Bronchial epithelial cell (primary cell): ENCODE results near the gene YWHAQ. TPM values are rescaled to one million over a fixed set of nuclear protein-coding genes. Genes with fewer than 3 reads are reported as not detected.

ENCODE experiments used
- DNase-seq: peaks from one replicate; pipeline ENCODE4 v3.0.0-alpha.2; 2010; ENCODE audit warnings: low read depth
- FAIRE-seq: peaks from 2 replicates; lab custom pipeline; 2011; peaks lifted over from hg19 to GRCh38; lab: Jason Lieb, UNC
- H3K27me3 ChIP-seq: 2 replicates; pipeline ENCODE4 v1.5.1; 2011; ENCODE audit warnings: low read length; ENCODE audit not compliant: control insufficient read depth, insufficient read depth
- H3K36me3 ChIP-seq: 2 replicates; pipeline ENCODE4 v1.5.1; 2011; ENCODE audit warnings: low read length; ENCODE audit not compliant: control insufficient read depth, insufficient read depth
- H3K4me3 ChIP-seq: 2 replicates; pipeline ENCODE4 v1.5.1; 2011; ENCODE audit warnings: mild to moderate bottlenecking, low read depth, low read length, control low read depth
- total RNA-seq: library from RNA; depleted of rRNA; stranded (reverse); fragments of >200 nt; gene quantifications from 2 replicates; pipeline ENCODE4 v1.2.1, GENCODE V29; 2014
- TF ChIP-seq, protein P1 (sequence below): IDR thresholded peaks from 2 replicates; pipeline ENCODE4 v1.5.1; 2011; ENCODE audit warnings: mild to moderate bottlenecking, moderate library complexity, low read length, control low read depth, inconsistent platforms; ENCODE audit not compliant: insufficient read depth, severe bottlenecking

The YWHAQ gene
- total RNA-seq, 1 donor from 2014 or later, result 176 TPM

DNA sequence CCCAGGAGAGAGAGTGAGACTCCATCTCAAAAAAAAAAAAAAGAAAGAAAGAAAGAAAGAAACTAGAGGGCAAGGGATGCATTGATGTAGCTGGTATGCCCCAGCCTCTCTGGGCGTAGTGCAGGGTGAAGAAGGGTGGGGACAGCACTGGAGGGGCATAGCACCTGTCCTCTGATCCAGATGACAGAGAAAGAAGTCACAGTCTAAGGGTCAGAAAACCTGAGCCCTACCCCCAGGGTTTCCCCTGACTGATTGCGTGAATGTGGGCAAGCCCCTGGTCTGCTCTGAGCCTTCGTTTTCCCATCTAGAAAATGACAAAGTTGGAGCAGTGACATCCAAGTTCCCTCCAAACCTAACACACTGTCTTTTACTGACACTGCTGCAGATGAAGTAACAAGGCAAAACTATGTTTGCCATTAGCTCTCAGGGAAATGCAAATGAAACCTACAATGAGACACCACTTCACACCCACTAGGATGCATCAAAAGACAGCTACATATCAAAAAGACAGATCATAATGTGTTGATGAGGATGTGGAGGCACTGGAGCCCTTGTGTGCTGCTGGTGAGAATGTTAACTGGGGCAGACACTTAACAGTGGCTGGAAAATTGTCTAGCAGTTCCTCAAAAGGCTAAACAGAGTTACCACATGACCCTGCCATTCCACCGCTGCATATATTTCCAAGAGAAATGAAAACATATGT is 19.5 kb upstream of the YWHAQ start:
- Histone ChIP-seq H3K36me3 (no peaks in the 10 kb centered on the region), H3K4me3 (no peak overlapping the region), H3K27me3 (no peaks in the 10 kb centered on the region)
- FAIRE-seq, result no peak
- TF ChIP-seq, protein P1, sequence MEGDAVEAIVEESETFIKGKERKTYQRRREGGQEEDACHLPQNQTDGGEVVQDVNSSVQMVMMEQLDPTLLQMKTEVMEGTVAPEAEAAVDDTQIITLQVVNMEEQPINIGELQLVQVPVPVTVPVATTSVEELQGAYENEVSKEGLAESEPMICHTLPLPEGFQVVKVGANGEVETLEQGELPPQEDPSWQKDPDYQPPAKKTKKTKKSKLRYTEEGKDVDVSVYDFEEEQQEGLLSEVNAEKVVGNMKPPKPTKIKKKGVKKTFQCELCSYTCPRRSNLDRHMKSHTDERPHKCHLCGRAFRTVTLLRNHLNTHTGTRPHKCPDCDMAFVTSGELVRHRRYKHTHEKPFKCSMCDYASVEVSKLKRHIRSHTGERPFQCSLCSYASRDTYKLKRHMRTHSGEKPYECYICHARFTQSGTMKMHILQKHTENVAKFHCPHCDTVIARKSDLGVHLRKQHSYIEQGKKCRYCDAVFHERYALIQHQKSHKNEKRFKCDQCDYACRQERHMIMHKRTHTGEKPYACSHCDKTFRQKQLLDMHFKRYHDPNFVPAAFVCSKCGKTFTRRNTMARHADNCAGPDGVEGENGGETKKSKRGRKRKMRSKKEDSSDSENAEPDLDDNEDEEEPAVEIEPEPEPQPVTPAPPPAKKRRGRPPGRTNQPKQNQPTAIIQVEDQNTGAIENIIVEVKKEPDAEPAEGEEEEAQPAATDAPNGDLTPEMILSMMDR, result no peak
- DNase-seq, result no peak

DNA sequence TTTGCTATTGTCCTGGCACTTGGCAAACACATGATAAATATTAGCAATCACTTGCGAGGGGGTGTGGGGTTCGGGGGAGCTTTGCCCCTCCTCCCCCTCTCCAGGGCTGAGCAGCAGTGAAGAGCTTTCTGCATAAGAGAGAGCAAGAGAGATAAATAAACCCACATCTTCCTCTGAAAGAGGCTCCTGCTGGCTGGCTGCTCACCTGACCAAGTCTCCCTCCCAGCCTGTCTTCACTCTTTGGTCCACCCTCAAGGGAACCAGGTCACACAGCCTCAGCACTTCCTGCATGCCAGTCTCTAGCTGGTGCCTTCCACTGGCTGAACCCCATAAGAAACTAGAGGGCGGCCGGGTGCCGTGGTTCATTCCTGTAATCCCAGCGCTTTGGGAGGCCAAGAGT is 18.5 kb upstream of the YWHAQ start:
- TF ChIP-seq, protein P1, result no peak
- Histone ChIP-seq H3K36me3 (no peaks in the 10 kb centered on the region), H3K4me3 (no peak overlapping the region), H3K27me3 (no peaks in the 10 kb centered on the region)
- no peak for DNase-seq
- FAIRE-seq, result no peak

DNA sequence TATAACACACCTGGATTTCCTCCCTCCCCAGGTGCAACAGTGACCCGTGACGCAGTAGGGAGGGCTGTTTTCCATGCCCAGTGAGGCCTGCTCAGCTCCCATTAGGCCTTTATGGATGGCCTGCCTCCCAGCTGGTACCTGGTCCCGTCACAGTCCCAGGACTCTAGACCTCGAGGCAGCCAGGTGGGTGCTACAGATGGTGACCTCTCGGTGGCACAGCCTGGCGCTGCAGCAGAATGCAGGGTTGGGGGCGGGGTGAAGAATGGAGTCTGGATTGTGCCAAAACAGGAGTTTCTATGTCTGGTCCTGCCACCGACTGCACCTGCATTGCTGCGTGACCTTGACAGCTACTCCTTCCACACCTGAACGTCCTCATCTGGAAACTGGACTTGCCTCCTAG is 18.0 kb upstream of the YWHAQ start:
- FAIRE-seq, result no peak
- Histone ChIP-seq H3K27me3 (no peaks in the 10 kb centered on the region), H3K4me3 (no peak overlapping the region), H3K36me3 (no peaks in the 10 kb centered on the region)
- DNase-seq, result no peak
- TF ChIP-seq, protein P1, result no peak

DNA sequence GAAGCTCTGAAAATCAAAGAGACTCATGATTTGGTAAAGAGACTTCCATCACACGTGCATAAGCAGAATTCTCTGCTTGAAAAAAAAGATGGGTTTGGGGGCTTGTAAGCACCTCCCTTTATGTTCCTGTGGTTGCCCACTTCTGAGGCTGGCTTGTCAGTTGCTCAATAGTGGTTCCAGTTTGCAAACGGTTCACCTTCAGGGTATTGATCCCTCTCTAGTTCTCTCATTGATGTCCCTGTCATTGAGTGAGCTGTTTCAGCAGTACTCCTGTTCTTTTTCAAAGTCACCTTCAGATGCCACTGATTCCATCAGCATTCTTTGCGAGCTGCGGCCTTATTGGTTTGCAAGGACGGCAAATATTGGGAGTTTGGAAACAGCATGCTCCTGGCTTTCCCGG is 17.1 kb upstream of the YWHAQ start:
- DNase-seq, result no peak
- no peaks in the 10 kb centered on the region for H3K36me3 ChIP-seq
- H3K27me3 ChIP-seq, result no peaks in the 10 kb centered on the region
- TF ChIP-seq, protein P1, result no peak
- no peak for FAIRE-seq
- no peak overlapping the region for H3K4me3 ChIP-seq

DNA sequence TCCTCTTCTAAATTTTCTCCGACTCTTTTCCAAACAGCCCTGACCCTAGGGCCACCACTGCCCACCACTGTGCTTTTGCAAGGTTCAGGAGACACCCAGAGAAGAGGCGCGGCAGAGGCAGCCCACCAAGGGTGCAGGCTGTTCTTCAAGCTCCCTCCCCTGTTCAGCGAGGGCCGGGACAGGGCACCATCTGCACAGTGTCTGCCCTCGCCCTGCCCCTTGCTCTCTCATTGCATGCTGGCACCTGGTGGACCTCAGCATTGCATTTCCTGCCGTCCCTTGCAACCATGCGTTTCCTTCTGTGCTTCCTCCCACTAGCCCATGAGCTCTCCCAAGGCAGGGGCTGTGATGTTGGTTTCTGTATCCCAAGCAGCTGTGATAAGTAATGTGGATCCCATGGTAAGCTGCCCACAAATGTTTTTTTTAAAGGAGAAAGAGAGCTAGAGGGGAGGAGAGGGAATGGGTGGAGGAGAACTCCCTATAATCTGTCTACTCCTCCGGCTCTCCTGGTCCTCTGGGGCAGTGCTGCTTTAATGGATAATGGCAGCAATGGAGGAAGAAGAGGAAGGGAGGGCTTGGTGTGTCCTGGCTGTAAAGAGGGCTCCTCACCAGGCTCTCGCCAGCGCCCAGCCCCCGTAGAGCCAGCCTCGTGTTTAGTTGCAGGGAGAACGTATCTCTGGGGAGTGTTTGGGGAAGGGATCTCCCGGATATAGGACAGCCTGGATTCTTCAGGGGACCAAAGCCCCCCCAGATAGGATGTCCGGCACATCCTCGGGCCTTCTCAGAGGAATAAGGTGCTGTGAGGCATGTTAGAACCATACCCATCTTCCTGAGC is 15.6 kb upstream of the YWHAQ start:
- Histone ChIP-seq H3K36me3 (no peaks in the 10 kb centered on the region), H3K4me3 (no peak overlapping the region), H3K27me3 (no peaks in the 10 kb centered on the region)
- DNase-seq, result no peak
- TF ChIP-seq, protein P1, result no peak
- FAIRE-seq, result no peak
